ENCODE measurements around the gene RBMS3.

DNA sequence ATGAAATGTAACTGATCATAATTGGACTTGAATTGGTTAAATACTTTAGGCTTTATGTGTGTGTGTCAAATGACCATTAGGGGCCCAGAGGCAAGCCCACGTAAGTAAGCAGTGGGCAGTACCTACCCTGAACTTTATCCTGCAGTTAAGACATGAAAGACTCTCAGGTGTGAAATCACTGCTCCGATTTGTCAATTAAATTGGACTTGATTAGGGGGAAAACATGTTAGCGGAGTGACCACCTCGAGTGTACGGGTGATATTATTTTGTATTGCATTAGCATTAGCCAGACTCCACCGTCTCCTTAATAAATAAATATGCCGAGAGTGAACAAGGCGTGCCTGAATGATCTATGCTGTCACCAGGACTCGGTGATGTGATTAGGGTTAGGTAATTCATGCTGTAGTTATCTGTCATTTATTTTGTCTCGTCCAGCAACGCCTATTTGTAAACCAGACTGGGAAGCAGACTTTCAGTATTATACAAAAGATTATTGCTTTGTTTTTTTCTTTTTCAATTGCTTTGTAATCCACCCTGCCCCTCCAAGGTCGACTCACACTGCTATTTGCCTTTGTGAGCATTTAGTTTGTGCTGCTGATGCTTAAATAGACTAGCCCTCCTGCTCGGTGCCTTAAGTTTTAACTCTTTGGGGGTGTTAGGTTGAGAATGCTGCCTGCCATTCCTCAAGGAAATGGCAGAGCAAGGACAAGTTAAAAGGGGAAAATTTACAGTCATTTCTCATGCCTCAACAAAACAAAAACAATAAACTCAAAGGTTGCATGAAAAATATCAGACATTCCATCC is 1.8 kb downstream of the RBMS3 start:
- TF ChIP-seq, protein P1, sequence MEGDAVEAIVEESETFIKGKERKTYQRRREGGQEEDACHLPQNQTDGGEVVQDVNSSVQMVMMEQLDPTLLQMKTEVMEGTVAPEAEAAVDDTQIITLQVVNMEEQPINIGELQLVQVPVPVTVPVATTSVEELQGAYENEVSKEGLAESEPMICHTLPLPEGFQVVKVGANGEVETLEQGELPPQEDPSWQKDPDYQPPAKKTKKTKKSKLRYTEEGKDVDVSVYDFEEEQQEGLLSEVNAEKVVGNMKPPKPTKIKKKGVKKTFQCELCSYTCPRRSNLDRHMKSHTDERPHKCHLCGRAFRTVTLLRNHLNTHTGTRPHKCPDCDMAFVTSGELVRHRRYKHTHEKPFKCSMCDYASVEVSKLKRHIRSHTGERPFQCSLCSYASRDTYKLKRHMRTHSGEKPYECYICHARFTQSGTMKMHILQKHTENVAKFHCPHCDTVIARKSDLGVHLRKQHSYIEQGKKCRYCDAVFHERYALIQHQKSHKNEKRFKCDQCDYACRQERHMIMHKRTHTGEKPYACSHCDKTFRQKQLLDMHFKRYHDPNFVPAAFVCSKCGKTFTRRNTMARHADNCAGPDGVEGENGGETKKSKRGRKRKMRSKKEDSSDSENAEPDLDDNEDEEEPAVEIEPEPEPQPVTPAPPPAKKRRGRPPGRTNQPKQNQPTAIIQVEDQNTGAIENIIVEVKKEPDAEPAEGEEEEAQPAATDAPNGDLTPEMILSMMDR (IDR thresholded peaks at IDR 0.05): no peak
- no peak for TF ChIP-seq POLR2A (IDR thresholded peaks at IDR 0.05)
